Measurements from ENCODE around the gene ZSCAN25.
A peak's percentile ranks its signal among the peaks of the same experiment; 100 is the strongest.
"Not testable (repeated sequence)": the region's sequence is repeated elsewhere in the genome, so short reads cannot be mapped to it uniquely, and the experiment has no call there.

ZSCAN25 gene

DNA sequence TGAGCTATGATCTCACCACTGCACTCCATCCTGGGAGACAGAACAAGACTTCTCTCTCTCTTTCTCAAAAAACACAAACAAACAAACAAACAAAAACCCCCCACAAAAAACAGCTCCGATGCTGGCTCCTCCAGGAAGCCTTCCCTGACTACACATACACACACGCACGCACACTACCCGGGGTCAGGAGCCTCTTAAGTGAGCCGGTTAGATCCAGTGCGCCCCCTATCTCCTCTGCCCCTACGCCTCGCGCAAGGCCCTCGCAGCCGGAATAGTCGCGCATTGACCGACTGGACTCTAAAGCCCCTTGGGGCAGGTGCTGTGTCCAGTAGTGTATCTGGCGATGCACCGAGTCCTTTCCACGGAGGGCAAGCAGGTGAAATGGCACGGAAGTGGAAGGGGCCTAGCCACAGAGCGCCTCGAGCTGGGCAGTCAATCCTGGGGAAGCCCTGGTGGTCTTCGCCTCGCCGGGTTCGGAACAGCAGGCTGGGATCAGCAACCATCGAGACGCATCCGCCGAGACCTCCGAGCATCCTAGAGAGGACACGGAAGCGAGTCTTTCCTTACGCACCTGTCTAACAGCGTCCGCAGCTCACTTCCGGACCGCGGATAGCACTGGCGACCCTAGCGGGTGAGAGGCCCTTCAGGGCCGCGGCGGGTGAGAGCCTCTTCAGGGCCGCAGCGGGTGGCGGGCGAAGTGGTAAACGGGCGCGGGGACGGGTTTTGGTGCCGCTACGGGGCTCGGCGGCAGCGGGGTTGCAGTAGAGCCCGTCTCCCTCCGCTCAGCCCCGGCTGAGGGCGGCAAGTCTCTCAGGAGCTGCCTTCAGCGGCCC, at the start of gene ZSCAN25:
Gene ZSCAN25, plus strand, starts transcription at position 588 of the 833 bp plus-strand sequence. CDS start 2,661 bp downstream, outside the sequence.
- peak; percentile 32 for DNase-seq

DNA sequence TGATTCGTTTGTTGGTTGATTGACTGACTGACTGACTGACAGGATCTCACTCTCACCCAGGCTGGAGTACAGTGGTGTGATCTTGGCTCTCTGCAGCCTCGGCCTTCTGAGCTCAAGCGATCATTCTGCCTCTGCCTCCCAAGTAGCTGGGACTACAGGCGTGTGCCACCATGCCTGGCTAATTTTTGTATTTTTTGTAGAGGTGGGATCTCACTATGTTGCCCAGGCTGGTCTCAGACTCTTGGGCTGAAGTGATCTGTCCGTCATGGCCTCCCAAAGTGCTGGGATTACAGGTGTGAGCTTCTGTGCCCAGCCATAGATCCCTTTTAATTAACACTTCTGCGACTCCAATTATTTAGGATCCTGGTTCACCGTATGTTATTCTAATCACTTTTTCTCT, 48.0 kb upstream of the ZSCAN25 start:
- not testable (repeated sequence) for DNase-seq

DNA sequence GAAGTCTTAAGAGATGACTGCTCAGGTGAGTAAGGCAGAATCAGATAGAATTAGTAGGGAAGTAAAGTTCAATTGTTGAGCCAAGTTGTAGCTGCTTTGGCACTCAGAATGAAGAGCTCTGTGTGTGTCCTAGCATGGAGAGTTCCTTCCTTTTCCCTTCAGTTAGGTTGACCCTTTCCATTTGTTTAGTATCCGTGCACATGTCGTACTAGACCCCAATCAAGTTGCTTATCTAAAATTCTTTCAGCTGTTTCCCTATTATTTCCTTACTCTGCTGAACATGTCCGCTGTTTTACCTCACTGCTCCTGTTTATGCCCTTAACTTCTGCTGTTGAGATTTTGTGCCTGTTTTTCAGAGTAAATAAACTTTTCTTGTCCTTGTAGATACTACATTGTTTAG, 45.0 kb upstream of the ZSCAN25 start:
- DNase-seq: no peak

DNA sequence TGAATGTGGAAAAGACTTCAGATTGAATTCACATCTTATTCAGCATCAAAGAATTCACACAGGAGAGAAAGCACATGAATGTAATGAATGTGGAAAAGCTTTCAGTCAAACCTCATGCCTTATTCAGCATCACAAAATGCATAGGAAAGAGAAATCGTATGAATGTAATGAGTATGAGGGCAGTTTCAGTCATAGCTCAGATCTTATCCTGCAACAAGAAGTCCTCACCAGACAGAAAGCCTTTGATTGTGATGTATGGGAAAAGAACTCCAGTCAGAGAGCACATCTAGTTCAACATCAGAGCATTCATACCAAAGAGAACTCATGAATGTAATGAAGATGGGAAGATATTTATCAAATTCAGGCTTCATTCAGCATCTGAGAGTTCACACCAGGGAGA, 43.5 kb upstream of the ZSCAN25 start:
- DNase-seq: no peak

DNA sequence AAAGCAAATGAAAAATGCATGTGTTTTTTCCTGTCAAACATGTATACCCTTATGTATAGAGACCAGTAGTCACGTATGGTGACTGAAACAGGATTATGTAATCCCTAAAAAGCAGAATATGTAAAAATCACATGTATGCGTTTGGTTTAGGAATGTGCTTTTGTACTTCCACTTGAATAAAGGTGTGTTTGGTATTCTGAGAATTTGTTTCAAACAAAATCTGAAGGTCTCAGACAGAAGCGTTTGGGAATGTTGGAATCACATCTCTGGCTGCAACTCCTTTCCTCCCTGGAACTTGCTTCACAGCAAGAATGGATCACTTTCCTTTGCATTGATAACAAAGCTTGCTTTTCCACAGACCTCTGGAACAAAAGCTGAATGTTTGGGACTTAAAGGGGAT, 40.5 kb upstream of the ZSCAN25 start:
- no peak for DNase-seq

DNA sequence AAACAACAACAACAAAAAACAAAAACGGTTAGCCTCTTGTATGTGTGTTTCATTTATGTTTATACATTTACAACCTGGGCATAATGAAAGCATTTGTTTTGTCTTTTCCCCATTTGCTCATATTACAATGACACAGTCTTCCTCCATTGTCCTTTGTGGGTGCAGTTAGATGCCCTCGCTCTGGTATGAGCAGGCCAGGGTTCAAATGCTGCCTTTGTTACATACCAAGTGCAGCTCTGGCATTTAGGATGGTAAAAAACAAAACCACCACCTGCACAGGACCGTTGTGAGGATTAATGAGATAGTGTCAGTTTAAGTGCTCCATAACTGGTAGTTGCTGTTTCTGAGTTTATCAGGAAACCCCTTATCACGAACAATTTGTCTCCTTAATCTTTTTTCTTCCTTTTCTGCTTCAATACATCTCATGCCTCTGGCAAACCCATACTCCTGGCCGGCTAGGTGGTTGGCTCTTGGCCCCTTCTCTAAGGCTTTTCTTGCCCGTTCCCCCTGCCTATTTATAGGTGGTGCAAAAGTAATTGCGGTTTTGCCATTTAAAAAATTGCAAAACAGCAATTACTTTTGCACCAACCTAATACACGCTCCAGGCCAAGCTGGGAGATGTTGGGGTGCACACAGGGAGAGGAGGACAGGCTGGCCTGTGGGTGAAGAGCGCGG, 37.3 kb upstream of the ZSCAN25 start:
- no peak for DNase-seq

DNA sequence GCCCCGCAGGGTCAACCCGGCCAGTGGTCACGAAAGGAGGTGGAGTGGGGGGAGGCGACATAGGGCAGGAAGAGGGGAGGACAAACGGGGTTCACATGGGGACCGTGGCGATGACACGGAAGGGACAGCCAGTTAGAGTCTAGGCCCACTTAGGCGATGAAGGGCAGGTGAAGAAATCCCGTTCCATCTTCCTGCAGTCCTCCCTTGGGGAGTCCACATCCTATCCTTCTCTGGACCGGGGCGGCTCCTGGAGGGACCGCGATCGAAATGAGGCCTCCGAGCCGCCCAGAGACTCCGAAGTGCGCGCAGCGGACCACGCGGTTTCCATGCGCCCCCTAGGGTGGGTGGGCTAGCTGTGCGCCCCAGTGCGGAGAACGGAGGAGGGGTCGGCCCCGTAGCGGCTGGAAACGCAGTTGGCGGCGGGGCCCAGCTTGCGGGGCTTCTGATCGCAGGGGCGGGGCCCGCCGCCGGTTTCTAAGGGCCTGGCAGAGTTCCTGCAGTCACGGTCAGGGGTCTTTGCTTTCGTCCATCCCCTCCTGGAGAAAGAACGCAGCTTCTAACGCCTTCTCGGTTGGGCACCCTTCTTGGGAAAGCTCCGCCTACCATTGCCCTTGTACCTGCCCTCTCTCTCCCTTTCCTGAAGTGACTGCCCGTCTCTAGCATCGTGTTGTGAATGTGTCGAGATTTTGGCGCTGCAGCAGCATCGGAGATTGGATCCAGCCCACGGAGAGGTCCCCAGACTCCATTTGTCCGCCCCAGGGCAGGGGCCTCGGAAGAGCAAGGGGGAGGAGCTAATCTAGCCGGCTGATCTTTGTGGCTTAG, 36.6 kb upstream of the ZSCAN25 start:
- no peak for DNase-seq

DNA sequence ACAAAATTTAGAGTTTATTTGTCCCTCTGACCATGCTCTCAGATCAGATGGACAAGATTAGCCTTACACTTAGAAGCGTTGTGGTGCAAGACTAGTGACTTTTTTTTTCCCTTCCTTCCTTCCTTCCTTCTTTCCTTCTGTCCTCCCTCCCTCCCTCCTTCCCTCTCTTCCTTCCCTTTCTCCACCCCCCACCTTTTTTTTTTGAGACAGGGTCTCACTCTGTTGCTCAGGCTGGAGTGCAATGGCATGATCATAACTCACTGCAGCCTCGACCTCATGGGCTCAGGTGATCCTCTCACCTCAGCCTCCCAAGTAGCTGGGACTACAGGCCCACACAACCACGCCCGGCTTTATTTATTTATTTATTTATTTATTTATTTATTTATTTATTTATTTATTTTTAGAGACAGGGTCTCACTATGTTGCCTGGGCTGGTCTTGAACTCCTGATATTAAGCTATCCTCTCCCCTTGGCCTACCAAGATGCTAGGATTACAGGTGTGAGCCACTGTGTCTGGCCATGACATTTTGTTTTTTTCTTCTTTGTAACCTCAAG, 35.9 kb upstream of the ZSCAN25 start:
- DNase-seq: not testable (repeated sequence)

DNA sequence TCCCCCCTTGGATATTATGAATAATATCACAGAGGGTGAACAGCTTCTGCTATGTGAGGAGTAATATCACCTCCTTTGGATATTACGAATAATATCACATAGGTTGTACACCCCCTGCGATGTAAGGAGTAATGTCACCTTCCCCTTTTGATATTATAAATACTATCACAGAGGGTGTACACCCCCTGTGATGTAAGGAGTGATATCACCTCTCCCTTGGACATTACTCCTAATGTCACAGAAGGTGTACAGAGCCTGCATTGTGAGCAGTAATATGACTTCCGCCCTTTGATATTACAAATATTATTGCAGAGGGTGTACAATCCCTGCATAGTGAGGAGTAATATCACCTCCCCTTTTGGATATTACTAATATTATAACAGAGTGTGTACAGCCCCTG, 27.9 kb upstream of the ZSCAN25 start:
- no peak for DNase-seq

DNA sequence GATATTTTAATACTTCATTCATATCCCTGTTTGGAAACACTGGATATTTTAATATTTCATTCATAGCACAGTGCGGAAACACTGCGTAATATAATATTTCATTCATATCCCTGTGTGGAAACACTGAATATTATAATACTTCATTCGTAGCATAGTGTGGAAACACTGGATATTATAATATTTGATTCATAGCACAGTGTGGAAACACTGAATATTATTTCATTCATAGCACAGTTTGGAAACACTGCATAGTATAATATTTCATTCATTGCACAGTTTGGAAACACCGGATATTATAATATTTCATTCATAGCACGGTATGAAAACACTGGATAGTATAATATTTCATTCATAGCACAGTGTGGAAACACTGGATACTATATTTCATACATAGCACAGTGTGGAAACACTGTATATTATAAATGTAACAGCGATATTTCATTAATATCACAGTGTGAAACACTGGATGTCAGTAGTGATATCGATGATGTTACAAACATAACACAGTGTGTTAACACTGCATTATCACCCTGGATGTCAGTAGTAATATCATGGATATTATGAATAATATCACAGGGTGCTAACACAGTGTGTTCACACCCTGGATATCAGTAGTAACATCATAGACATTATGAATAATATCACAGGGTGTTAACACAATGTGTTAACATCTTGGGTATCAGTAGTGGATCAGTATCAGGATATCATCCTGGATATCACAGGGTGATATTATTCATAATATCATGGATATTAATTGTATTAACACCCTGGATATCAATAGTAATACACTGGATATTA, 21.6 kb upstream of the ZSCAN25 start:
- no peak for DNase-seq

DNA sequence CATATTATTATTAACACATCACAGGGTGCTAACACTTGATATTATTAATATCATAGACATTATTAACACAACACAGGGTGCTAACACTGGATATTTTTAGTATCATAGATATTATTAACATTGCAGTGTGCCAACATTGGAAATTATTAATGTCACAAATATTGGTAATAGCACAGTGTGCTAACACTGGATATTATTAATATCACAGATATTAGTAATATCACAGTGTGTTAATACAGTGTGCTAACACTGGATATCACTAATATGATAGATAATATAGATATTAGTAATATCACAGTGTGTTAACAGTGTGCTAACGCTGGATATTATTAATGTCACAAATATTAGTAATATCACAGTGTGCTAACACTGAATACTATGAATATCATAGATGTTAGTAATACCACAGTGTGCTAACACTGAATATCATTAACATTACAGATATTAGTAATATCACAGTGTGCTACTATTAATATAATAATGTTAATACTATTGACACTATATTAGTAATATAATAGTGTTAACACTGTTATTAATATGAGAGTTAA, 20.3 kb upstream of the ZSCAN25 start:
- DNase-seq: no peak

DNA sequence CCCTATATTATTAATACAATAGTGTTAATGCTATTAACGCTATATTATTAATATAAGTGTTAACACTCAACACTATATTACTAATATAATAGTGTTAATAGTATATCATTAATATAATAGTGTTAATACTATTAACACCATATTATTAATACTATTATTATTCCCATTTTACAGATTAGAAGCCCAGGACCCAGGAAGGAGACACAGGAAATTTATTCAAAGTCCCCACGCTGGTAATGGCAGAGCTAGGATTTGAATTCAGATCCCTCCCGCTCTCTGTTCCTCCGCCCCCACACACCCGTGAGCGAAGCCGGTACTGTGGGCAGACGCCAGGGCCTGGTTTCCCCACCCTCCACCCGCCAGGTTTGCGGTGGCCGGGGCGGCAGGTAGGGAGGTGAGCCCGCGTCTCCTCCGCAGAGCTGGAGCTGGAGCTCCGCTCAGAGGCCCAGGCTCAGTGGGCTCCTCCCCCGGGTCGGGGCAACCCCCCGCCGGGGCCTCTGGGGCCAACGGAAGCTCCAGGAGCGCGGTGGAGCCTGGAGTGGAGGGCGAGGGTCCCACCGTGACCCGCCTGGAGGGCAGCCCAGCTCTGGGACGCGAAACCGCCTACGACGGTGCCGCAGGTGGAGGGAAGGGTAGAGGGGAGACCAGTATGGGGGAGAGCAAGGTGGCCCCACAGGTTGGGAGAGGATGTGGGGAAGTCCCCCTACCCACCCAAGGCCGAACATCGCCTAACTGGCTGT, 18.8 kb upstream of the ZSCAN25 start, which contains the start of gene TMEM225B:
Gene TMEM225B, plus strand, starts transcription at position 506 of the 740 bp plus-strand sequence. CDS start 6,122 bp downstream, outside the sequence.
- DNase-seq: no peak

DNA sequence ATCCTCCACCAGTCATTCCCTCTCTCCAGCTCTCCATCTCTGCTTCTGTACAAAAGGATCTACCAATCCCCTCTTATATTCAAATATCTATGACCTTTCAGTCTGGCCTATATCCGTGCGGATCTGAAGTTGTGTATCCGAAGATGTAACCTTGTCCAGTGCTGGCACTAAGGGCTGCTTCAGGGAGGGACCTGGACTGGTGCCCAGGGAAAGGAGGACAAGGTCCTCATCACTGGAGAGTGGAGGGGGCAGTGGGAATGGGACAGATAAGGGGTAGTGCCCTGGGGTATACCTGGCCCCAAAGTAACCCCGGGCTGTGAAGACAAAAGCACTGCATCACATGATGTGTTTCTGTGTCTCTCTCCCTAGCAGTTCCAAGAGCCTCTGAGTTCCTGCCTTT, 16.9 kb upstream of the ZSCAN25 start:
- DNase-seq: no peak

DNA sequence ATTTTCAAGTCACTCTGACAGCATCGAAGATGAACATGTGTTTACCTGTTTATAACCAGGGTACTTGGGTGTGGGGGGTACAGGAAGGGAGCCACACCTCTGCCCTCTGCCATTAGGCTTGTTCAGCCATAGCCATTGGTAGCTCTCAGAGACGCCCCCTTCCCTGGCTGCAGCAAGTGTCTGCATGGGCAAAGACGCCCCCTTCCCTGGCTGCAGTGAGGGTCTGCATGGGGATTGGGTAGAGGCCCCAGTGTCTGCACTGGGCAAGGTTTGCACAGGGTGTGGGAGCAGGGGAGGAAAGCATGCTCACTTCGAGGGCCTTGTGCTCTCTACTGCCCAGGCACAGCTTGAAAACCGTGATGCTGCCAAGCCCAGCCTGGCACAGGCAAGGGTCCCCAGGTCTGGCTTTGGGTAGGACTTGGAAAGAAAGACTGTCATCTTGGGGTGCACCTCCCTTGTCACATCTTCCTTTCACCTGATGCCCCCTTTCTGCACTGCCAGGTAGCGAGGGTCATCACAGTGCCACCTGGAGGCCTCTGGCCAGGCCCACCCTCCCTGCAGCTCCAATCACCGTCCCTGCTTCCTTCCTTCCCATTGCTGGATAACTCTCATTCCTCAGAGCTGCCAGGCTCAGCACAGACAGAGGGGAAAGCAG, 15.0 kb upstream of the ZSCAN25 start:
- no peak for DNase-seq

DNA sequence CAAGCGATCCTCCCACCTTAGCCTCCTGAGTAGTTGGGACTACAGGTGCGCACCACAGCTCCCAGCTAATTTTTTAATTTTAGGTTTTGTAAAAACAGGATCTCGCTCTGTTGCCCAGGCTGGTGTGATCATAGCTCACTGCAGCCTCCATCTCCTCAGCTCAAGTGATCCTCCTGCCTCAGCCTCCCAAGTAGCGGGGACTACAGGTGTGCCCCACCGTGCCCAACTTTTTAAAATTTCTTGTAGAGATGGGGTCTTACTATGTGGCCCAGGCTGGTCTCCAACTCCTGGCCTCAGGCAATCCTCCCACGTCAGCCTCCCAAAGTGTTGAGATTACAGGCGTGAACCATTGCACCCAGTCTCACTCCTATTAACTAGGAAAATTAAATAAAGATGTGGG, 11.2 kb upstream of the ZSCAN25 start:
- DNase-seq: no peak

DNA sequence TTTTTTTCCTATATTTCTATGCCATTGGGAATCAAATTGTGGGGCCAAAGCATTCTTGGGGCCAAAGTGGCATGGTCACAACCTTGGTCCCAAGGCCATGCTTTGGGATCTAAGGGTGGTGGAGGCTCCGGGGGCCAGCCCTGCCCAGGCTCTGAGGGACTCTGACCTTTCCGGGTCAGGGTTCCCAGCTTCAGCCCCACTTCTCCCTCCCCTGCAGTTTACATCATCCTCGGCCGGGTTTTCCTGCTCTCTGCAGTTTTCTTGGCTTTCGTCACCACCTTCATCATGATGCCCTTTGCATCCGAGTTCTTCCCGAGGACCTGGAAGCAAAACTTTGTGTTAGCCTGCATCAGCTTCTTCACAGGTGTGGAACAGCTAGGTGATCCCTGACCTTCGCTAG, 10.2 kb upstream of the ZSCAN25 start:
- DNase-seq: no peak

DNA sequence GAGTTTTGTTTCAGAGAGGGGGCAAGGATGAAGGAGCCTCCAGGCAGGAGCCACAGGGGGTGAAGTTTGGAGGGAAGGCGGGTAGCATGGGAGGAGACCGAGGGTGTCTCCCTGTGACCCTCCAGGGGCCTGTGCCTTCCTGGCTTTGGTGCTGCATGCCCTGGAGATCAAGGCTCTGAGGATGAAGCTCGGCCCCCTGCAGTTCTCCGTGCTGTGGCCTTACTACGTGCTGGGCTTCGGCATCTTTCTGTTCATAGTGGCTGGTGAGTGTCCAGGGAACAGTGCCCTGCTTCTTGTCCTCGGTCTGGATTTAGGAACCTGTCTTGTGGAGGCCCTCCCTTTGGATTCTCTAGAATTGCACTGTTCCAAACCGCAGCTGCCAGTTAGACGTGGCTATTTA, 9.2 kb upstream of the ZSCAN25 start:
- no peak for DNase-seq

DNA sequence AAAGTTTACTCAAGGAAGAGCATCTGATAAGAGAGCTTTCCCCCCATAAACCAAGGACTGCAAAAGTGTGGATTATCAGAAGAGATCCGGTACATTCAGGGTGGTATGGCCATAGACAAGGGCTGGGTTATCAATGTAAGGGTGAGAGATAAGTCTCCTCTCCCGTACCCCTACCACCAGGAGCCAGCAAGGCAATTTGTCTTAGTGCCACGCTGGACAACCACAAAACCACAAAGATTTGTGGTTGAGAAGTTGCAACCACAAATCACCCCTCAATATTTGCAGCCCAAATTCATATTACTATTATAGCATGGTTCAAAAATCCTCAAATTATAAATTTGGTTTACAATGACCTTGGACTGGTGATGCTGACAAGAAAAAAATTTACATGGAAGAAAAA, 2.3 kb upstream of the ZSCAN25 start:
- DNase-seq: no peak

DNA sequence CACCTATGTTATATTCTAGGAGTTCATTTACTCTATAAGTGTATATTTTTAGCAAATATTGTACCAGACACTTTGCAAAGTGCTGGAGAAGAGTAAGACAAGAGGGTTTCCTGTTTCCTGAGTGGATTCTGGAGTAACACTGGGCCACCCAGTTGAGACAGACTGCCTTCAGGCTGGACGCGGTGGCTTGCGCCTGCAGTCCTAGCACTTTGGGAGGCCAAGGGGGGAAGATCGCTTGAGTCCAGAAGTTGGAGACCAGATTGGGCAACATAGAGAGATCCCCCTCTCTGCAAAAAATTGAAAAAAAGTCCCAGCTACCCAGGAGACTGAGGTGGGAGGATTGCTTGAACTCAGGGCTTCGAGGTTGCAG, 772 bp upstream of the ZSCAN25 start:
- DNase-seq: no peak

DNA sequence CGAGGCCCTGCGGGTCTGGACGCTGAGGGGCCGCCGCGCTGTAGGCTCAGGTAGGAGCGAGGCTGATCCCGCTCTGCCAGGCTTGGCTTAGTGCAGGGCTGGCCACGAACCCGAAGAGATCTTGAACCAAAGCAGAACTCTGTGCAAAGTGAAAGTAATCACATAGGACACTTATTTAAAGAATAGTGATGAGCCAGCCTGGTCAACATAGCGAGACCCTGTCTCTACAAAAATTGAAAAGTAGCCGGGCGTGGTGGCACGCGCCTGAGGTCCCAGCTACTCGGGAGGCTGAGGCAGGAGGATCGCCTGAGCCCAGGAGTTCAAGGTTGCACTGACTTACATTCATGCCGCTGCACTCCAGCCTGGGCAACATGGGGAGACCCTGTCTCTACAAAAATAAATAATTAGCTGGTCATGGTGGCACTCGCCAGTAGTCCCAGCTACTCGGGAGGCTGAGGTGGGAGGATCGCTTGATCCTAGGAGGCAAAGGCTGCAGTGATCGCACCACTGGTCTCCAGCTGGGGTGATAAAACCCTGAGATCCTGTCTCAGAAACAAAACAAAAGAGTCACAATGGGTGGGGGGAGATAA, 541 bp downstream of the ZSCAN25 start:
- DNase-seq: no peak

All from KG1 (cell line).